ENCODE results near the gene ARHGEF37. TPM values are rescaled to one million over a fixed set of nuclear protein-coding genes. Genes with fewer than 3 reads are reported as not detected.
"Not testable (repeated sequence)": the region's sequence is repeated elsewhere in the genome, so short reads cannot be mapped to it uniquely, and the experiment has no call there.

The ARHGEF37 gene
- total RNA-seq, 1 donor from 2014 or later, result 9.2 TPM

GRCh38 chr5:149647334-149647733, 66.0 kb downstream of the ARHGEF37 start:
- no peak overlapping the region for H3K4me3 ChIP-seq (ENCODE audit: low read depth, low read length)
- H3K27me3 ChIP-seq (ENCODE audit: control insufficient read depth, insufficient read depth, low read length), result no peaks in the 10 kb centered on the region
- no peaks in the 10 kb centered on the region for H3K36me3 ChIP-seq (ENCODE audit: control insufficient read depth, insufficient read depth, low read length)
- DNase-seq (ENCODE audit: low read depth), result no peak
- no peak for TF ChIP-seq CTCF (IDR thresholded peaks at IDR 0.05; ENCODE audit: insufficient read depth, low read length, severe bottlenecking)
- FAIRE-seq, result no peak

- H3K27me3 ChIP-seq (ENCODE audit: control insufficient read depth, insufficient read depth, low read length); H3K4me3 ChIP-seq (ENCODE audit: low read depth, low read length); DNase-seq (ENCODE audit: low read depth); FAIRE-seq; H3K36me3 ChIP-seq (ENCODE audit: control insufficient read depth, insufficient read depth, low read length): not testable (repeated sequence)
Measured at GRCh38 chr5:149648464-149649393, 67.4 kb downstream of the ARHGEF37 start.

- H3K36me3 ChIP-seq (ENCODE audit: control insufficient read depth, insufficient read depth, low read length); H3K4me3 ChIP-seq (ENCODE audit: low read depth, low read length); DNase-seq (ENCODE audit: low read depth); H3K27me3 ChIP-seq (ENCODE audit: control insufficient read depth, insufficient read depth, low read length); FAIRE-seq: not testable (repeated sequence)
Measured at GRCh38 chr5:149649730-149650129, 68.4 kb downstream of the ARHGEF37 start.

GRCh38 chr5:149651686-149652085, 70.4 kb downstream of the ARHGEF37 start:
- Histone ChIP-seq H3K4me3 (ENCODE audit: low read depth, low read length) (no peak overlapping the region), H3K36me3 (ENCODE audit: control insufficient read depth, insufficient read depth, low read length) (no peaks in the 10 kb centered on the region), H3K27me3 (ENCODE audit: control insufficient read depth, insufficient read depth, low read length) (no peaks in the 10 kb centered on the region)
- DNase-seq (ENCODE audit: low read depth) (no peak), FAIRE-seq (no peak)
- no peak for TF ChIP-seq CTCF (IDR thresholded peaks at IDR 0.05; ENCODE audit: insufficient read depth, low read length, severe bottlenecking)

GRCh38 chr5:149652697-149653096, 71.4 kb downstream of the ARHGEF37 start:
- TF ChIP-seq CTCF (IDR thresholded peaks at IDR 0.05; ENCODE audit: insufficient read depth, low read length, severe bottlenecking), result no peak
- no peaks in the 10 kb centered on the region for H3K27me3 ChIP-seq (ENCODE audit: control insufficient read depth, insufficient read depth, low read length)
- DNase-seq (ENCODE audit: low read depth), result no peak
- H3K36me3 ChIP-seq (ENCODE audit: control insufficient read depth, insufficient read depth, low read length), result no peaks in the 10 kb centered on the region
- FAIRE-seq, result no peak
- H3K4me3 ChIP-seq (ENCODE audit: low read depth, low read length), result no peak overlapping the region

GRCh38 chr5:149654231-149654630, 72.9 kb downstream of the ARHGEF37 start:
- H3K27me3 ChIP-seq (ENCODE audit: control insufficient read depth, insufficient read depth, low read length), result no peaks in the 10 kb centered on the region
- TF ChIP-seq CTCF (IDR thresholded peaks at IDR 0.05; ENCODE audit: insufficient read depth, low read length, severe bottlenecking), result no peak
- DNase-seq (ENCODE audit: low read depth), result no peak
- no peaks in the 10 kb centered on the region for H3K36me3 ChIP-seq (ENCODE audit: control insufficient read depth, insufficient read depth, low read length)
- FAIRE-seq, result no peak
- H3K4me3 ChIP-seq (ENCODE audit: low read depth, low read length), result no peak overlapping the region

Data from bronchial epithelial cell (primary cell).